NCI-H510A (cell line): ENCODE results near the gene PRKG1.
"Not testable (repeated sequence)": the region's sequence is repeated elsewhere in the genome, so short reads cannot be mapped to it uniquely, and the experiment has no call there.

Source experiments
- DNase-seq: peaks from one replicate; lab custom pipeline; 2025; lab: John Stamatoyannopoulos, UW

Gene PRKG1

DNA sequence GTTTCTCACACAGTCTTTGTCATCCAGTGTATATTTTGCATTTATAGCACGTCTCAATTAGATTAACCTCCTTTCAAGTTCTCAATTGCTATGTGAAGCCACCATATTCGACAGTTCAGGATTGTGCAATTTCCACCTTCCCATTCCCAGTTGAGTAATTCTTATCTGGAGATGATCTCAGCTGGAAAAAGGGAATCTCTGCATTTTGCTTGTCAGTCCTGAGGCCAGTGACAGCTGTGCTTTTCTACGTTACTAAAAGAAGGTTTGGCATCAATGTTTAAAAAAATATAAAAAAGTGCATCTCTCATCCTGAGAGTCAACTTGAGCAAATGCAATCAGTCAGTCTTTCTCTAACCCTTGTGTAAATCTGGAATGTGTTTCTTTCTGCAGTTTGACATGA lies 247.7 kb downstream of the PRKG1 start:
- no peak for DNase-seq

DNA sequence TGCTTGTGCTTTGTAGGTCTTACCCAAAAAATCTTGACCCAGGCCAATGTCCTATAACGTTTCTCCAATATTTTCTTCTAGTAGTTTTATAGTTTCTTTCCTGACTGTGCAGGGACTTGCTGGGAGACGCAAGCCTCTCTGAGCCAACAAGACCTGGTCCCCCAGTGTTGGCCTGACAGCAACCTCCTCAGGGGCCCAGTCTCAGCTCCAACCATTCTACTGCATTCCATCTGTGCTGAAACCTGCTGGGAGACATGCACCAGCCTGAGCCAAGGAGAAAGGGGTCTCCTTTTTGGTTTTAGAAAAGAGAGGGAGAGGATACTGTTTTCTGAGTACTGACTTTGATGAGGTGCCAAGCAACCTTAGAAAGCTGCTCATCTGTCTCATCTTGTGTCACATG lies 251.4 kb downstream of the PRKG1 start:
- DNase-seq, result no peak

DNA sequence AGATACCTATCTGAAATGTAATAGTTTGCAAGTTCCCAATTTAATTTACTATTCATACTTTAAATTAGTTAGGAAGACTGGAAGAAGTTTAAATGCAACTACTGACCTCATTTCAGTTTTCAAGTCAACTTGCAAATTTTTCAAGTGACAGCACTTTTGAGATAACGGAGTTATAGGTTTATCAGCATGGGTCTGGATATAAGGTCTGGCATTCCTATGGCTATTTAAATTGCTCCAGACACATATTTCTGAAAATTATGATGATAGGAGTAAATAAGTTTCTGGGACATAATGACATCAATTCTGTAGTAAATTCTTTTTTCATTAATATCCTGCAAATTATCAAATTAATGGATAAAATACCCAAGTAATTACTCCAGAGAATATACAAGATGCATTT lies 251.9 kb downstream of the PRKG1 start:
- DNase-seq, result no peak

DNA sequence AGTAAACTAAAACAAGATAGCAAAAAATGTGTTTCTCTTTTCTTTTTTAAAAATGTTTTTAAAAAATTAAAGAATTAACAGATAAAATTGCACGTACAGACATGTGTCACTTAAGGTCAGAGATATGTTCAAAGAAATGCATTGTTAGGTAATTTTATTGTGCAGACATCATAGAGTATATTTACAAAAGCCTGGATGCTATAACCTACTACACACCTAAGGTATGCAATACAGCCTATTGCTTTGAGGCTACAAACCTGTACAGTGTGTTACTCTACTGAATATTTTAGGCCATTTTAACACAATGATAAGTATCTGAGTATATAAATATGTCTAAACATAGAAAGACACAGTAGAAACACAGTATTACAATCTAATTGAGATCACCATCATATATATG lies 253.1 kb downstream of the PRKG1 start:
- DNase-seq, result no peak

DNA sequence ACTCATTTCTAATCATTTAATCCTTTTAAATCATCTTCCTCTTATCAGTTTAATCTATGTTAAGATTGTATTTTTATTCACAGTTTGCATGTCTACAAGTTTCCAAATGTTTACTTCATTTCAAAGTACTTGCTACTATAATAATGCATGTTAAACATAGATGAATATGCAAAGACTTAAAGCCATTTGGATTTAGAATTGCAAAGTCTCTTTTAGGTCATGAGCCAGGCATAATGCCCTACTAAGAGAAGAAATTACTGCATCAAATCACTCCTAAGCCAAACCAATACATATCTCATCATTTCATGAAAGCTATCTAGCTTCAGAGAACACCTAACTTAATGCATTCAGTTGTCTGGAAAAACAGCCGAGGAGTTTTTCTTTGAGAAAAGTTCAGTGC lies 266.1 kb downstream of the PRKG1 start:
- DNase-seq, result no peak

DNA sequence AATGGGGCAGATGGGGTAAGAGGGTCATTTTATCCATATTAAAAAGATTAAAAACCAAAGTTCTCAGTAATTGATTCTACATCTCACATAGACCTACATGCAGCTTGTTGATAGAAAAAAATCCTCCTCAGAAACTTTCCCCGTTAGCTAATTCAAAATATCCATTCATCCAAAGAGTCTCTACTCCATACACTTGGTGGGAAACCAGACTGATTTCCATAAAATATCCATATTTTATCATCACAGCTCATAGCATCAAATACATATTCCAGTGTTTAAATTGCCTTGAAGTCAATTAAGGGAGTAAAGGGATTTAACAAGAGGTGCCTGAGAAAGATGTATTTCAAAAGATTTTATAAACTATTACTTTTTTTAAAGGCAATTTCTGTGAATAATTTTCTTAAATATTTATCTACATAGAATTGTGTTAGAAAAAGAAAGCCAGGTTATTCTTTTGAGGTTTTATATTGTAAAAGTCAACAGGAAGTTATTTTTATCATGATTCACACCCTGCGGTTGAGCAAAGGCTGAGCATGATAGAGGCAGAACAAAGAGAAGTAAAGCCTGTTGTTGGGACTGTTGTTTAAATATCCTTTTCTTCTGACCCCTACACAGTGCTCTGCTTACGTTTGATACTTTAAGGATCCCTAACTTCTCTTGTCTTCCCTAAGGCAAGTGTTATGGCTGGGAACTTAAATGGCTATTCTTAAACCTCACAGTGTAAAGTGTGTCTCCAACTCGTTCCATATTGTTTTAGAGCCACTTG lies 266.7 kb downstream of the PRKG1 start:
- no peak for DNase-seq

DNA sequence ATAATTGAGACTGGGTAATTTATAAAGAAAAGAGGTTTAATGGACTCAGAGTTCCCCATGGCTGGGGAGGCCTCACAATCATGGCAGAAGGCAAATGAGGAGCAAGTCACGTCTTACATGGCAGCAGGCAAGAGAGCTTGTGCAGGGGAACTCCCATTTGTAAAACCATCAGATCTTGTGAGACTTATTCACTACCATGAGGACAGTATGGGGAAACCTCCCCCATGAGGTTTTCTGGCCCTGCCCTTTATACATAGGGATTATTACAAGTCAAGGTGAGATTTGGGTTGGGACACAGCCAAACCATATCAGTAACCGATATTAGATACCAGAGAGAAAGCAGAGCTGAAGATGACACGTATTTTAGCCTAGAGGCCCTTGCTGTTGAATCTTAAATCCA lies 267.5 kb downstream of the PRKG1 start:
- DNase-seq, result not testable (repeated sequence)

DNA sequence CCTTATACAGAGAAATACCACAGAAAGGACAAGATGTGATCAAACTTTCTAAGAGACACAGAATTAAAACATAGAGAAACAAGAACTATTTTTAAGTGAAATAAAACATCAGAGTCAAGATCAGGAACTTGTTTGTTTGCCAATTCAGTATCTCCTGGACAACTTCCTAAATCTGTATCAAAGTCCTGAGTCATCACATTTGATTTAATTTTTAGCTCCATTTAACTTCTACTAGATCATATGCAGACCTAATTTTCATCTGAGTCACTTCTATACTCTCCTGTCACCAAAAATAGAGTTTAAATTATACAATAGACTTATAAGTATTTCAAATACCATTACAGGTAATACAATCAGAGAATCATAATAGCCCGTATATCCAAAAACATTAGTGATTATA lies 268.1 kb downstream of the PRKG1 start:
- no peak for DNase-seq

DNA sequence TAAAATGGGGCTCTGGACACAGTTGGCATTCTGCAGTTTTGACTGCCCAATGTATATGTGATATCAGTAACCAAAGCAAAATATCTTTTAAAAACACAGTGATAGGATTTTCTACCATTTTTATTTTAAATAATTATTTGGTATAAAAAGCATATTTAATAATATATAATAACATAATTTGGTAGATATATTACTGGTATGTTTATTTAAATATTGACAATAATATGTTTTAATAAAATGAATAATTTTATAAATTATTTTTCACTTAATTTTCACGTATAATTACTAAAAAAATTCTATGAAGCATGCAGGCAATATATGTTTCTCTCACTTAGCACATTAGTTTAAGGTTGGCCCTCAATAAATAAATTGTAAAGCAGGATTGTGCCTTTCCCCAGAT lies 269.1 kb downstream of the PRKG1 start:
- no peak for DNase-seq

DNA sequence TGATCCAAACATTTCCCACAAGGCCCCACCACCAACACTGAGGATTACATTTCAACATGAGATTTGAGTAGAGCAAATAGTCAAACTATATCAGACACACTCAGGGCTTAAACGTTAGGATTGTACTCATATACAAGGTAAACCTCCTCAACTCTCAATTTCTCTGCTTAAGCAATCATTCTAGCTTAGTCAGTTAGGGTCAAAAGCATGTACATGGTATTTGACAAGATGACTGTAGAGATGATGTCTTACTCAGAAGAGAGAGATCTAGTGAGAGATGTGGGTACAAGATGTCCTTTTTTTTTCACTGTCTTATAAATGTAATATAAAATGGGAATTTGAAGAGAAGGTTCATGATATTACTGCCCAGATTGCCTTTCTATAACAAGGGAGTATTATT lies 270.1 kb downstream of the PRKG1 start:
- DNase-seq, result no peak

DNA sequence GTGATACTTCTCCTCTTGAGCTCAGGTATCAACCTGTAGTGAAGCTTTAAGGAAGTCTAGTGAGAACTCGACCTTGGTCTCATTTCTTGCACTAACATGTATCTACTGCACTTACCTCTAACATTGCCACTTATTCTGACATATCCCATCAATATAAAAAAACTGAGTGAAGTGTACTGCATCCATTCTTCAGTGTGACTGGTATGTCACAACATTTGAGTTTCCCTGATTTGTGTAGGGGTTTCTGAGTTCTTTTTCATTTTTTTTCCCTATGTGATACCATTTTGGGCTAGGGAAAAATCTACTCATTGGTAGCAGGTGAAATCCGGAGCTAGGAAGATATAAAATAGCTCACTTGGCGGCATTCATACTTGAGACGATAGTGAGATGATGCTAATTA lies 274.3 kb downstream of the PRKG1 start:
- DNase-seq, result no peak

DNA sequence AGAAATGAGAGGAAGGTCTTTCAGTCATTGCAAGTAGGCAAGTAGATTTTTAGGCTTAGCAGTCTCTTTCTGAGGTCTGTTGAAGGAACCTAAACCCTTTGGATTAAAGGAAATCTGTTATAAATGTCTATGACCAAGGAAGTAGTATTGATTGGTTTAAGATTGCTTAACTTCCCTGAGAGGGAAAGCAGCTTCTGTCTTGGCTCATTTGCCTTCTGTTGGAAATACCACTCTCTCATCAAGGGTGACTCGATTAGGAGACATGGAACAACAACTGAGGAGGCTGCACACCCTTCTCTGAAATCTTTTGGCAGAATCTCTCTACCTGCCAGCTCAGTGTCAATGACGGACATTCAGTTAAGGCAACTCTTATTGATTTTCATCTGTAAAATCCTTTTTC lies 282.9 kb downstream of the PRKG1 start:
- DNase-seq, result no peak

DNA sequence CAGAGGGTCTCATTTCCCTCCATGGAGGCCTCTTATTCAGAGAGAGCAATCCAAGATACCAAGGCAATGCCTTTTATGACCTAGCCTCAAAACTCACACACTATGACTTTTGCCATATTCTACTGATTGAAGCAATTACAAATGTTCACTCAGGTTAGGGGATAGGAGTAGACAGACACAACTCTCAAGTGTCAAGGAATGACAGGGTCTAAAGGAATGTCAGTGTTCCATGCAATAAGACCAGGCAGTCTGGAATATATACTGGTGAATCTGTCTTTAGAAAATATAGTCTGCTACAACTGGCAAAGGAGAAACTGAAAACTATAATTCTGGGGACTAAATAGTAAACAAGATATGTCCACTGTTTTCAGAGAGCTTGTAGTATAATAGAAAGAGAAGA lies 283.9 kb downstream of the PRKG1 start:
- no peak for DNase-seq

DNA sequence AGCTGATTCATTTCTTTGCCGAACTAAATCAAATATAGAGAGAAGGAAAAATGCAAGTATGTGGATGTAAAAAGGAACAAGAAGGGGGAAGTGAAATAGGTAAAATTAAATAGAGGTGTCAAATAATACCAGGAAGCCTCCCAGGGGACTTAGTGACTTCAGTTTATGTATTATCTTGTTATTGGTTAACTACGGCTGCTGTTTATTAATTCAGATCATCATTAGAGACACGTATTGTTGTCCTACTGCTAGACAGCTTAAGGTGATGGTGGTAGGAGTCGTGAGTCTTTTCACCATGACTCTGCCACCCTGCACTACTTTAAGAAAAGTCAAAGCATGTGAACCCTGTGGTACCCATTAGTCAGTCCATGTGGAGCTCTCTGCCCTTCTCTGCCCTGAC lies 289.1 kb downstream of the PRKG1 start:
- DNase-seq, result no peak

DNA sequence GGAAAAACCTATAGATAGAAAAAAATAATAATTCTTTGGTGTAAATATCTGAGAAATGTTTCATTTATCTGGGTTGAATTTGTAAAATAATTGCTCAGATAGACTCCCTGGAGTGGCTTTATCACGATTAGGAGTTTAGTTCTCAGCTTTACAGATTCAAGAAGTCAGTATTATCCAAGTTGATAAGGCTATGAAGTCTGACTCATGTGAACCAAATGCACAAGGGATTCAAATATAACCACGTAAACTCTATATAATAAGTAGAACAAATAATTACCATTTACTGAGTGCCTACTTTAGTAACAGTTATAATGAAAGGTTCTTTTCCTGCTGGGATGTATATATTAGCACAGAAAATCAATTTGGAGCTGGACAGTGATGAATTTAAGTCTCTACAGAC lies 290.4 kb downstream of the PRKG1 start:
- DNase-seq, result no peak

DNA sequence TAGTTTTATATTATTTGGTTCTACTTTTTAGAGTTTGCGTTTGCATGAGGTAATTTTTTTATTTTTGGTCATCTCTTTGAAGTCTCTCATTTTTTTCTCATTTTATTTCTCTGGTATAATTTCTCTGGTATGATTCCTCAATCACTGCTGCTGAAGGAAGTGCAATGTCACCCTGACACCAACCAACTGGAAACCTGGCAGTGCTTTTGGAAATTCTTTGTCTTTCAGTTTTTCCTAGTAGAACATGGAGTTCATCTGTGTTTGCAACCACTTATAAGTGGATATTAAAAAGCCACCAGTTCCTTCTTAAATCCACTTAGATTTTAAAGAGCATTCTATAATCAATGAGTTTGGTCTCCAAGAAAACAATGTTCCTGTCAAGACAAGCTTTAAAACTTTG lies 291.8 kb downstream of the PRKG1 start:
- no peak for DNase-seq

DNA sequence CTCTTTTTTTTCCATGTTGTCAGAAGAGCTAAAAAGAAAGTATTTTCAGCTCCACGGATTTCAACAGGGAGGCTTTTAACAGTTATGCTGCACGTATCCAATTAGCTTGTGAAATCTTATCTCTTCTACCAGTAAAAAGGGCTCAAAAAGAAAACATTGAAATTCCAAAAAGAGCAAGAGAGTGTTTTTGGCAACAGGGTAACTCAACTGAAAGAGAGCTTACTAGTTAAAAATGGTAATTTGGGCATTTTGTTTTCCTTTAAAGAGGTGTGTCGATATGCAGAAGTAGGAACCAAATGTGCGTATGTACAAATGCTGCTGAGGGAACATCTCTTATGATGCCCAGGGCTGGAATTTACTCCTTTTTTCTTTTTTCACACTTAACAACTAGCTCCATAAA lies 292.8 kb downstream of the PRKG1 start:
- no peak for DNase-seq

DNA sequence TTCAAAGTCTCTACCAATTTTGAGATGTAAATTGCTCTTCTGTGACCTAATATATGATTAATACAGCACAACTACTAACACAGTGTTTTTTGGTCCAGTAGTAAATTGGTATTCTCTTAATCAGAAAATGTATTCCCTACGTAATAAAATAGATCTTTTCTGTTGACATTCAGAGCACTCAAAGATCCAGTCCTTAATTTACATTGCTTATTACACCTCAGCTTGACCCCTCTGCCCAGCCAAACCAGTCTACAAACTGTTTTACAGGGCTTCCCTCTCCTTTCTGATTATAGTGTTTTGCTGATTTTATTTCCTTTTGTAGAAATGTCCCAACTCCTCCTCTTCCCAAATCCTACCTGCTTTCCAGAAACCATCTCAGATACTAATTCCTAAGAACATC lies 293.4 kb downstream of the PRKG1 start:
- no peak for DNase-seq

DNA sequence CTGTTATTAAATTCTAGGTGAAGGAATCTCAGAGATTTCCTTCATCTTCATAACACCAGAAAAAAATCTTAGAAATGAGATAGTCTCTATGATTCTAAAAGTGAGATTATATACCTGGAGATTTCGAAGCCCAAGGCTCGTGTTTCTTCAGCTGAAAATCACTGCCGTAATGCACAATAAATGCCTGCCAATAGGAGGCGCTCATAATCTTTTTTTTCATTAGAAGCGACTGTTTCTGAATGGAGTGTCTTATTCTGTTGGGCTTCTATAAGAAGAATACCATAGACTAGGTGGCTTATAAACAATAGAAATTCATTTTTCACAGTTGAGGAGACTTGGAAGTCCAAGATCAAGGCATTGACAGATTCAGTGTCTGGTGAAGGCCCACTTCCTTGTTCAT lies 294.7 kb downstream of the PRKG1 start:
- DNase-seq, result no peak

DNA sequence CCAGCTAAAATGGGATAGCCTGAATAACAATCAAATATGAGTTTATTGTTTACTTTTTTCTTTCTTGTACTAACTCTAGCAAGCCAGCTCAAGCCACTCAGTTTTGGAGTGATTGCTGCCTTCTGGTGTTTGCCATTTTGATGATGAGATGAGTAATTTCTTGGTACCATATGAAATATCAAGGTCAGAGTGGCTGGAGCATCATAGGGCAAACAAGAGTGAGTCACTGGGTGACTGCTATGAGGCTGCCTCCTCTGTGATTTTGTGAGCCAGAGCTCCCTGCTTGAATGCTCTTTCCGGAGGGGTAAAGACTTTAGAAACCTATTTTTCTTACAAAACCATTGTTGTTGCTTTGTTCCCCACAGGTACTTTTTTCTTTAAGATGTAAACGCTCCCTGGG lies 295.6 kb downstream of the PRKG1 start:
- no peak for DNase-seq

DNA sequence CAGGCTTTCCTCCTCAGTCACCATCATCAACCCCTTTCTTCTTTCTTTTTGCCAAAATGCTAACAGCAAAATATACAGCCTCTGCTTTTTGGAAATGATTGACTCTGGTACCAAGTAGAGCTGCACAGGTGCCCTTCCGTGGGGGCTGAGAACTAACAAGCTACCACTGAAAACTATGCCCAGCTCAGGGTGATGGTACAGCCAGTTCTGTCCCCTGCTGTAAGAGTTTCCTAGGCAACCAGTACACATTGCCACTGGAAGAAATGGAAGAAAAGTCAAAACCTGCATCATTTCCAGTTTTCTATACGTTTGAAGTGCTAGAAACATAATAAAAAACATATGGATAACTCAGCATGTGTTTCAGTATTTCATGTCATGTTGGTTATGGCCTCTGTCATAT lies 297.5 kb downstream of the PRKG1 start:
- DNase-seq, result no peak

DNA sequence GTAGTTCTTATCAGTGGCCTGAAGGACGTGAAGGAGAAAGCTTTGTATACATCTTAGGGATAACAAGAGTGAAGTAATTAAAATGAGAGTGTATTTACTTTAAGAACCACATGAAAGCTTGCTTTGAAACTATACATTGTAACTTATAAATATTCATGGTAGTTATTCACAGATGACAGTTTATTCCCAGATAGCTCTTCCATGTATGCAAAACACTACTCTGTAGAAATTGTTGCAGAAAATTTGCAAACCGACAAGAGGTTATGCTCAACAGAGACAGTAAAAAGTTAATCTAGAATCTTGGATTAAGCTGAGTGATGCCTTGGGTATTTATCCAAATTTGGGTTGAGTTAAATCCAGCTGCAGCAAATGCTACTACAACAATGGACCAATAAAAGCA lies 301.5 kb downstream of the PRKG1 start:
- no peak for DNase-seq

DNA sequence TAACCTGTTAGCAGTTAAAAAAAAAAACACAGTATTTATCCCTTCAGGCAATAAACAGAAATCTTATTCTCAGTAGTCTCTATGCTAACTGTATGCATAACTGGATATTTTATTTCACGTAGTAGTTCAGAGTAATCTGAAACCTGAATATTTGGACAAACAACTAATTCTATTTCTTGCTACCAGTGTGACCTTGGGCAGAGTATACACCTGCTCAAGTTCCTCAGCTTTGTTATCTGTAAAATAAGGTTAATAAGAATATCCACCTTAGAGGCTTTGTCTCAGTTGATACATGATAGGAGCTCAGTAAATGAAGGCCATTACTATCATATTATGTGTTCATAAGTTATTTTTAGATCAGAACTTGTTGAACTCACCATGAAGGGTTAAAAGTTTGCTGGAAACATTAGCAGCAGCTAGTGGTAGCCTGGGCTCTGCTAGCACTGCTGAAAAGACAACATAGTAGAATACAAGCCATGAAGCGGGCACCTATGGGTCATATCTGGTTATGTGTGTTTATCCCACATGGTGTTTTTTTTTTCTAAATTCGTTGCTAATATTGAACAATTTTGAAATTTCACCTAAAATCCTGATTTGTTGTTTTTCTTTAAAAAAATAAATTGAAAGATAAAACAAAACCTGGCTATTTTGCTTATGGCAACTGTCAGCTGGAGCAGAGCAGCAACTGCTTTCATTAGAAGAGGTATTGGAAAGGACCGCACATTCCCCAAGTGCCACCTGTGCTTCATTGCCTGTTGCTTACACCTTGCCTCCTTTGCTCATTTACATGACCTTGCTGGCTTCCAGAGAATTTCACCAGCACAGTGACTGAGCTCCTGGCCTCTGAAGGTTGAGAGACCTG lies 303.0 kb downstream of the PRKG1 start:
- no peak for DNase-seq
